GM12874 (cell line): ENCODE results near the gene RAD18.

Source experiments
- TF ChIP-seq, protein P1 (sequence below): IDR thresholded peaks from 2 replicates; pipeline ENCODE4 v1.5.1; 2011; ENCODE audit warnings: low read depth, mild to moderate bottlenecking, control low read depth, low read length, moderate library complexity; ENCODE audit not compliant: insufficient read depth

RAD18 gene

DNA sequence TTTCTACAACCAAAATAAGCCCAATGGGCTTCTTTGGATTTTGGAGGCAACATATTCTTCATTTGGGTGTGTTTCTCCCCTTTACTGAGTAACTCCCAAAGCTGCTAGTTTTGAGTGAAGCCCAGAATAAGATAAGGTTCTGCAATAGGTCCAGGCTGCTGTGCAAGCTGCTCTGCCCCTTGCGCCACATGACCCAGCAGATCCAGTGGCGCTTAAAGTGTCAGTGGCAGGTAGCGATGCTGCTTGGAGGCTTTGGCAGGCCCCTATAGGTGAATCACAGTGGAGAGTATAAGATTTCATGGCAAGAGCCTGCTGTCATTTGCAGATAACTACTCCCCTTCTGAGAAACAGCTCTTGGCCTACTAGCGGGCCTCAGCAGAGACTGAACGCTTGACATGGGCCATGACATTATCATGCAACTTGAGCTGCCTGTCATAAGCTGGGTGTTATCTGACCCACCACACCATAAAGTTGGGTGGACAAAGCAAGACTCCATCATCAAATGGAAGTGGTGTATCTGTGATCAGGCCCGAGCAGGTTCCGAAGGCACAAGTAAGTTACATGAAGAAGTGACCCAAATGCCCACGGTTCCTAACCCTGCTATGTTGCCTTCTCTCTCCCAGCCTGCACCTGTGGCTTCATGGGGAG, 105.4 kb downstream of the RAD18 start:
- TF ChIP-seq, protein P1, sequence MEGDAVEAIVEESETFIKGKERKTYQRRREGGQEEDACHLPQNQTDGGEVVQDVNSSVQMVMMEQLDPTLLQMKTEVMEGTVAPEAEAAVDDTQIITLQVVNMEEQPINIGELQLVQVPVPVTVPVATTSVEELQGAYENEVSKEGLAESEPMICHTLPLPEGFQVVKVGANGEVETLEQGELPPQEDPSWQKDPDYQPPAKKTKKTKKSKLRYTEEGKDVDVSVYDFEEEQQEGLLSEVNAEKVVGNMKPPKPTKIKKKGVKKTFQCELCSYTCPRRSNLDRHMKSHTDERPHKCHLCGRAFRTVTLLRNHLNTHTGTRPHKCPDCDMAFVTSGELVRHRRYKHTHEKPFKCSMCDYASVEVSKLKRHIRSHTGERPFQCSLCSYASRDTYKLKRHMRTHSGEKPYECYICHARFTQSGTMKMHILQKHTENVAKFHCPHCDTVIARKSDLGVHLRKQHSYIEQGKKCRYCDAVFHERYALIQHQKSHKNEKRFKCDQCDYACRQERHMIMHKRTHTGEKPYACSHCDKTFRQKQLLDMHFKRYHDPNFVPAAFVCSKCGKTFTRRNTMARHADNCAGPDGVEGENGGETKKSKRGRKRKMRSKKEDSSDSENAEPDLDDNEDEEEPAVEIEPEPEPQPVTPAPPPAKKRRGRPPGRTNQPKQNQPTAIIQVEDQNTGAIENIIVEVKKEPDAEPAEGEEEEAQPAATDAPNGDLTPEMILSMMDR: no peak

DNA sequence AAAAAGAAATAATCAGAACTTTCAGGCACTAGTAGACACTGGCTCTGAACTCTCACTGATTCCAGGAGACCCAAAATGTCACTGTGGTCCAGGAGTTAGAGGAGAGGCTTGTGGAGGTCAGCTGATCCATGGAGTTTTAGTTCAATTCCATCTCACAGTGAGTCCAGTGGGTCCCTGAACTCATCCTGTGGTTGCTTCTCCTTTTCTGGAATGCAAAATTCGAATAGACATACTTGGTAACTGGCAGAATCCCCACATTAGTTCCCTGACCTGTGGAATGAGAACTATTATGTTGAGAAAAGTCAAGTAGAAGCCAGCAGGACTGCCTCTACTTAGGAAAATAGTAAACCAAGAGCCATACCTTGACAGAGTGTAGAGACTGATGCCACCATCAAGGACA, 106.6 kb downstream of the RAD18 start:
- TF ChIP-seq, protein P1: no peak

DNA sequence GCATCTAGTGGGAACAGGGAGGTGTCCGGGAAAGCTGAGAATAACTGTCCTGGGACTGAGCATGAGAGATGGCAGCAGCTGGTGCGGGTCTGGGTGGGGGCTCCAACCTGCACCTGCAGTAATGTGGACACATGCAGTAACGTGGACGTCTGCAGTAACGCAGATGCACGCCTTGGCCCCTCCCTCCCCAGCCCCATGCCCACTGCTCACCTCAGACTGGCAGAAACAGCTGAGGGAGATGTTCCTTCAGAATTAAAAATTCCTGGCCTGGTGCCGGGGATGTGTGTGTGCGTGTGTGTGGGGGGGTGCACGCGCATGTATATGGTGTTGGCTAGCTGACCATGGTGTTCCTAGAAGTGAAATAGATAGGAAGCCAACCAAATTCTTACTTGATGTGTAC, 107.2 kb downstream of the RAD18 start:
- TF ChIP-seq, protein P1: no peak

DNA sequence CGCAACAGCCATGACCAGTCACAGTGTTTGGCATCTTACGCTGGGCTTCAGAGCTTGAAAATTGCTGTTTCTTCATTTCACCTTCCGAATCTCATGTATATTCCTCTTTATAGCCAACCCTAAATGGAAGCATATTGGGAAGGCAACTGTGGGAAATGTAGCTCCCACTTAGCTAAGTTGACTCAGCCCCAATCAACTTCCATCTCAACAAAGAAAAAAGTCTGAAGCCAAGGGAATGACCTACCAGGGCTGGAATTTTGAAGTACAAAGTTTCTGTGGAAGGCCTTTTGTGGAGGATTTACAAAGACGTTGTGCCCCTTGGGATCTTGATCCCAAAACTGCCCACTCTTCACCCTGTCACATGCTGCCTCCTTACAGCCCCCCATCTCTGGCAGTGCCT, 108.6 kb downstream of the RAD18 start:
- TF ChIP-seq, protein P1: no peak

DNA sequence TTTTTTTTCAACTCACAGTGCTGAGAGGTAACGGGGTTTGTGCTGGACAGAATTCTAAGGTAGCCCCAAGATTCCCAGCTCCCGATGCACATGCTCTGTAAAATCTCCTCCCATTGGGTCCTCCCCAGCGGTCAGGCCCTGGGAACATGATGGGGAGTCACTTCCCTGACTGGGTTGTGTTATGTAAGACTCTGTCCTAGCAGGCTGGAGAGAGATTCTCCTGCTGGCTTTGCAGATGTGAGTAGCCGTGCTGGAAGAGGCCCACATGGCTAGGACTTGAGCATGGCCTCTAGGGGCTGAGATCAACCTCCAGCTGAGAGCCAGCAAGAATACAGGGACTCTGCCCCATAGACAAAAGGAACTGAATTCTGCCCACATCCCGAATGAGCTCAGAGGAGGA, 110.2 kb downstream of the RAD18 start:
- TF ChIP-seq, protein P1: no peak

DNA sequence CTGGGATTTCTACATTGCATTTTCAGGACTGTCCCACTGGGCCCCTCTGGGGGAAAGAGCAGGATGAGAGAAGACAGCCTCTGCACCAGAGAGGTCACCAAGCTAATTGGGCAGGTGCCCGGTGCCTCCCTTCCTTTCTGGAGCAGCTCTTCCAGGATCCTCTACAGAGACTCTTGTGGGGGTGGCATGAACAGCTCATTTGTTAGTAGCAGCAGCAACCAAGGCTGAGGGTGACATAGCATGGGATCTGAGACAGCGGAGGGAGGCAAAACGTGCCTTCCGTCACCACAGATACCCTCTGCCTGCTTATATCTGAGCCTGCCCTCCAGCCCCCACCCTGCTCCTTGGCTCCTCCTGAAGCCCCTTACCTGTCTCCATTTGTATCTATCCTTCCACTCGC, 110.8 kb downstream of the RAD18 start:
- TF ChIP-seq, protein P1: no peak

DNA sequence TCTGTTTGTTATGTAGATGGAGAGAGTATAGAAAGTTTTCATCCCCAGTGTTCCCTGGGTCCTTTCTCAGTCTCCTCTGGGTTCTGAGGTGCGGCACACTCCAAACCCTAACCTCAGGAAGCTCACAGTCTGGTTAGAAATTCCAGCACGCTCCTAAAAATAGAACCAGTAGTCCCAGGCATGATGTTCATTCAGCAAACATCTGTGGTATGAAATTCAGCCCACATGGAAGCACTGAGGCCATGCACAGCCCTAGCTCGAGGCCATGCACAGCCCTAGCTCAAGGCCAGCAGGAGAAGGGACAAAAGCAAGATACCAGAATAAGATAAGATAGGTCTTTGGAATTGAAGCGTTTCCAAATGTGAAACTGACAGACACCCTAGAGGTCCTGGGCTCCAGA, 111.6 kb downstream of the RAD18 start:
- TF ChIP-seq, protein P1: no peak
